Measurements from ENCODE around the gene OR10V1. TPM values are rescaled to one million over a fixed set of nuclear protein-coding genes. Genes with fewer than 3 reads are reported as not detected.
A peak's percentile ranks its signal among the peaks of the same experiment; 100 is the strongest.

The OR10V1 gene
- total and polyA plus RNA-seq, 2 of the 4 experiments (the other 2 are of a cell fraction): not detected

- Histone ChIP-seq H3K9ac (ENCODE audit: low read depth, low read length) (no peak overlapping the region), H2BK20ac (ENCODE audit: low read depth, low read length) (no peak overlapping the region), H2AK5ac (ENCODE audit: low read depth, low read length) (no peak overlapping the region), H3K4ac (ENCODE audit: low read depth, low read length) (no peak overlapping the region), H3K14ac (replicated peaks; ENCODE audit: low read depth, low read length) (no peak overlapping the region), H2BK120ac (ENCODE audit: low read depth, low read length) (no peak overlapping the region), H3K9me3 (ENCODE audit: control insufficient read depth, insufficient read depth, low read length) (no peaks in the 10 kb centered on the region), H3K27me3 (ENCODE audit: control insufficient read depth, insufficient read depth, low read length) (no peaks in the 10 kb centered on the region), H4K91ac (ENCODE audit: insufficient read depth, low read depth, low read length) (no peak overlapping the region), H2AFZ (replicated peaks; ENCODE audit: low read length, poor library complexity) (no peak overlapping the region), H3K23ac (ENCODE audit: low read depth, low read length) (no peak overlapping the region), H3K4me2 (ENCODE audit: low read depth, low read length) (peak overlapping the region; percentile 92), H3K9me1 (ENCODE audit: insufficient read depth, low read length) (no peaks in the 10 kb centered on the region), H4K8ac (ENCODE audit: low read depth in 2 of 2, low read length in 2 of 2) (0 out of 4 replicates have a peak overlapping the region, but pooled peaks of 1 of the 2 experiments have one; percentile 17), H3K4me1 (ENCODE audit: control insufficient read depth, insufficient read depth, low read length) (peaks cover 3% of the 10 kb centered on the region; the same call in 1 of the 2 replicates), H4K20me1 (ENCODE audit: insufficient read depth, low read length) (peaks cover 9% of the 10 kb centered on the region; the same call in 1 of the 2 replicates), H3K27ac (ENCODE audit: insufficient read depth, low read length) (peak overlapping the region; percentile 16; the same call in 1 of the 2 replicates), H2BK15ac (ENCODE audit: low read depth, low read length) (no peak overlapping the region), H3K4me3 (ENCODE audit: insufficient read depth, low read depth, low read length) (no peak overlapping the region), H3K18ac (ENCODE audit: low read depth, low read length) (no peak overlapping the region), H3K56ac (ENCODE audit: extremely low read depth, insufficient read depth, low read length) (no peak overlapping the region), H3K36me3 (ENCODE audit: control insufficient read depth, insufficient read depth, low read length) (peaks cover 6% of the 10 kb centered on the region), H2BK5ac (ENCODE audit: low read depth, low read length, poor library complexity, severe bottlenecking) (no peak overlapping the region), H3K79me1 (ENCODE audit: low read depth in 1 of 2, low read length in 2 of 2) (peaks cover 16 to 42% of the 10 kb centered on the region in 2 experiments; a peak in 3 of 4 replicates), H4K5ac (ENCODE audit: low read depth, low read length) (no peak overlapping the region), H2AK9ac (replicated peaks; ENCODE audit: low read depth, low read length, poor library complexity) (no peak overlapping the region)
- ATAC-seq (ENCODE audit: low read depth) (no peak), DNase-seq (peak; percentile 15)
- CTCF ChIA-PET: no interaction called here
- whole genome bisulfite sequencing, 2 experiments (ENCODE audit: extremely low coverage in 2 of 2, insufficient read length in 1 of 2): no CpG with 5 or more reads among the region's 1 CpG
- in situ Hi-C loops (cut with MboI; ENCODE audit: low sequenced_read_pairs) (no loop called here), dilution Hi-C loops (cut with HindIII; ENCODE audit: low sequenced_read_pairs, unreplicated experiment) (no loop called here), intact Hi-C loops (cut with micrococcal nuclease) (loop anchor here (5.0 kb wide), 1 partner anchor 135 kb away; no protein-coding TSS in a partner anchor)
- TF ChIP-seq RFX5 (IDR thresholded peaks at IDR 0.05; ENCODE audit: low read depth, low read length) (no peak), FOS (IDR thresholded peaks at IDR 0.05; ENCODE audit: low read depth, low read length) (no peak), NFE2L2 (IDR thresholded peaks at IDR 0.05; ENCODE audit: low read depth, low read length) (no peak), CEBPB (IDR thresholded peaks at IDR 0.05; ENCODE audit: low read depth, low read length) (peak; percentile 81), BHLHE40 (IDR thresholded peaks at IDR 0.05; ENCODE audit: low read depth, low read length) (no peak), USF2 (IDR thresholded peaks at IDR 0.05; ENCODE audit: low read depth, low read length) (no peak)
- BruUV-seq (replicated peaks): no TSS peak
- POLR2A ChIA-PET (ENCODE audit: unreplicated experiment): no interaction called here
Measured at GRCh38 chr11:59666969-59667368, 46.7 kb downstream of the OR10V1 start.

Other genes starting within 250 kb of the OR10V1 start
- not detected in 2 replicates for gene OR4D10, start 240.5 kb downstream of the OR10V1 start, total RNA-seq (2012; rRNA removed)
- not detected in 2 replicates for gene OR4D10, start 240.5 kb downstream of the OR10V1 start, polyA plus RNA-seq (2012; rRNA removed)
- gene OR4D11, start 210.3 kb downstream of the OR10V1 start, total RNA-seq (2012; rRNA removed): not detected in 2 replicates
- not detected in 2 replicates for gene OR4D11, start 210.3 kb downstream of the OR10V1 start, polyA plus RNA-seq (2012; rRNA removed)
- not detected in 2 replicates for gene OR4D9, start 202.3 kb downstream of the OR10V1 start, total RNA-seq (2012; rRNA removed)
- not detected in 2 replicates for gene OR4D9, start 202.3 kb downstream of the OR10V1 start, polyA plus RNA-seq (2012; rRNA removed)
- 27.2 and 27.4 TPM in 2 replicates for gene OSBP, start 98.1 kb downstream of the OR10V1 start, total RNA-seq (2012; rRNA removed)
- gene OSBP, start 98.1 kb downstream of the OR10V1 start, polyA plus RNA-seq (2012; rRNA removed): 15.4 and 22.1 TPM in 2 replicates
- gene PATL1, start 44.8 kb downstream of the OR10V1 start, total RNA-seq (2012; rRNA removed): 3.9 and 4.4 TPM in 2 replicates
- gene PATL1, start 44.8 kb downstream of the OR10V1 start, polyA plus RNA-seq (2012; rRNA removed): 29.7 and 30.9 TPM in 2 replicates
- gene STX3, start 41.5 kb upstream of the OR10V1 start, total RNA-seq (2012; rRNA removed): 5.4 and 7.5 TPM in 2 replicates
- 5.0 and 5.7 TPM in 2 replicates for gene STX3, start 41.5 kb upstream of the OR10V1 start, polyA plus RNA-seq (2012; rRNA removed)
- 43.9 and 56.9 TPM in 2 replicates for gene MRPL16, start 96.9 kb upstream of the OR10V1 start, total RNA-seq (2012; rRNA removed)
- 64.5 and 71.3 TPM in 2 replicates for gene MRPL16, start 96.9 kb upstream of the OR10V1 start, polyA plus RNA-seq (2012; rRNA removed)
- gene CBLIF, start 131.7 kb upstream of the OR10V1 start, total RNA-seq (2012; rRNA removed): not detected in 2 replicates
- not detected in 2 replicates for gene CBLIF, start 131.7 kb upstream of the OR10V1 start, polyA plus RNA-seq (2012; rRNA removed)
- gene TCN1, start 152.6 kb upstream of the OR10V1 start, total RNA-seq (2012; rRNA removed): not detected in 2 replicates
- gene TCN1, start 152.6 kb upstream of the OR10V1 start, polyA plus RNA-seq (2012; rRNA removed): not detected in 2 replicates
- gene OOSP3, start 164.9 kb upstream of the OR10V1 start, total RNA-seq (2012; rRNA removed): not detected in 2 replicates
- not detected in 2 replicates for gene OOSP3, start 164.9 kb upstream of the OR10V1 start, polyA plus RNA-seq (2012; rRNA removed)
- gene OOSP1, start 224.6 kb upstream of the OR10V1 start, total RNA-seq (2012; rRNA removed): not detected in 2 replicates
- gene OOSP1, start 224.6 kb upstream of the OR10V1 start, polyA plus RNA-seq (2012; rRNA removed): not detected in 2 replicates